ENCODE results near the gene CHML.
A peak's percentile ranks its signal among the peaks of the same experiment; 100 is the strongest.

The CHML gene

DNA sequence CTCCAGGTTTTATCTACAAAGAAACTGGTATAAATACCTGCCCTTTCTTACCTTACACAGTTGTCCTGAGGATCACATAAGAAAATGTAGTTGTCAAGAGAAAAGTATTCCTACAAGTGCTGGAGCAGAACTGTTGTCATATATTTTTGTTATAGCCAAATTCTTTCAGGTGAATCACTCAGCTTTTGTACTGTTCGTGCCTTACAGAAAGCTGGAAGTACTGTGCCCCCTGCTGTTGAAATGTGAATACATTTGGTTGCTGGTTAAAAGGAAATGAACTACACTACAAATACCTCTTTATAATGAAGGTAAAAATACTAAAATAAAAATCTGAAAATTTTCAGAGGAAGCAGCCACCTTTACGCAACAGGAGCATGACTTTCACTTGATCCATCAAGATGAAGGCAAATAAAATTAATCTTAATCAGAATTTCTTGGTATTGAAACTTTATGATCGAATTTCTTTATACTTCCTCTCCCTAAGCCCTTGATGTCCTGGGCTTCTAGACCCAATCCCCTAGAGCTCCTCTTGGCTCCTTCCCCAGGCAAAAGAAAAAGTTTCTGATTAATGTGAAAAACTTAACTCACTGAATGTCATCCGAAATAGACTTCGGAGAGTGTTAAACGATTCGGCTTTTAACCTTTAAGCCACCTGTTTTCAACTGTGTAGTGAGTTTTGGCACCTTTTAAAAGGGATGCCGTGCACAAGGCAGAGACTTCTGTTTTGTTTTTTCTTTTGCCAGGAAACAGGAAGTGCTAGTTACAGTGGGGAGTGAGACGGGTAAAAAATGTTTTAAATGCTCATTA lies 12.5 kb downstream of the CHML start:
- peak; percentile 86 for DNase-seq (ENCODE audit: low read depth)
- H3K4me3 ChIP-seq (ENCODE audit: control insufficient read depth, low read depth, low read length) = no peak overlapping the region
- TF ChIP-seq, protein P1, sequence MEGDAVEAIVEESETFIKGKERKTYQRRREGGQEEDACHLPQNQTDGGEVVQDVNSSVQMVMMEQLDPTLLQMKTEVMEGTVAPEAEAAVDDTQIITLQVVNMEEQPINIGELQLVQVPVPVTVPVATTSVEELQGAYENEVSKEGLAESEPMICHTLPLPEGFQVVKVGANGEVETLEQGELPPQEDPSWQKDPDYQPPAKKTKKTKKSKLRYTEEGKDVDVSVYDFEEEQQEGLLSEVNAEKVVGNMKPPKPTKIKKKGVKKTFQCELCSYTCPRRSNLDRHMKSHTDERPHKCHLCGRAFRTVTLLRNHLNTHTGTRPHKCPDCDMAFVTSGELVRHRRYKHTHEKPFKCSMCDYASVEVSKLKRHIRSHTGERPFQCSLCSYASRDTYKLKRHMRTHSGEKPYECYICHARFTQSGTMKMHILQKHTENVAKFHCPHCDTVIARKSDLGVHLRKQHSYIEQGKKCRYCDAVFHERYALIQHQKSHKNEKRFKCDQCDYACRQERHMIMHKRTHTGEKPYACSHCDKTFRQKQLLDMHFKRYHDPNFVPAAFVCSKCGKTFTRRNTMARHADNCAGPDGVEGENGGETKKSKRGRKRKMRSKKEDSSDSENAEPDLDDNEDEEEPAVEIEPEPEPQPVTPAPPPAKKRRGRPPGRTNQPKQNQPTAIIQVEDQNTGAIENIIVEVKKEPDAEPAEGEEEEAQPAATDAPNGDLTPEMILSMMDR (conservative IDR thresholded peaks at IDR 0.05; ENCODE audit: control insufficient read depth, insufficient read depth, low read depth, low read length) = peak; percentile 69

DNA sequence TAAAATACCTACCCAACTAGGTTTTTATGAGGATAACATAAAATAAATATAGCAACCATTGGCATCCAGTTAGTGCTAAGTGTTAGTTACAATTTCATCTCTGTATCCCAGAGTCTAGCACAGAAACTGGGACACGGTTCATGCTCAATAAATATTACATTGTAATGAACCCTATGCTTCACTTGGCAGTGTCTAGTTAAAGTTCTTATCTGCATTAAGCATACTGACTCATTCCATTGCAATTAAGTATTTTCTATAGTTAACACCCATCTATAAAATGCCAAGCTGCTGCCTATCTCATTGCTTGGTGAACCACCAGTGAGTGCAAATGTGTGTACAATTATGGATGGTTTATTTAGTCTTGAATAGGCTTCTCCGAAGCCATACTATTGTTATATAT lies 15.2 kb downstream of the CHML start:
- DNase-seq (ENCODE audit: low read depth) = no peak
- H3K4me3 ChIP-seq (ENCODE audit: control insufficient read depth, low read depth, low read length) = no peak overlapping the region
- TF ChIP-seq, protein P1 (conservative IDR thresholded peaks at IDR 0.05; ENCODE audit: control insufficient read depth, insufficient read depth, low read depth, low read length) = no peak

GRCh38 chr1:241622669-241623068 lies 17.5 kb downstream of the CHML start:
- peak; percentile 52 for DNase-seq (ENCODE audit: low read depth)
- H3K4me3 ChIP-seq (ENCODE audit: control insufficient read depth, low read depth, low read length) = no peak overlapping the region
- TF ChIP-seq, protein P1 (conservative IDR thresholded peaks at IDR 0.05; ENCODE audit: control insufficient read depth, insufficient read depth, low read depth, low read length) = no peak

DNA sequence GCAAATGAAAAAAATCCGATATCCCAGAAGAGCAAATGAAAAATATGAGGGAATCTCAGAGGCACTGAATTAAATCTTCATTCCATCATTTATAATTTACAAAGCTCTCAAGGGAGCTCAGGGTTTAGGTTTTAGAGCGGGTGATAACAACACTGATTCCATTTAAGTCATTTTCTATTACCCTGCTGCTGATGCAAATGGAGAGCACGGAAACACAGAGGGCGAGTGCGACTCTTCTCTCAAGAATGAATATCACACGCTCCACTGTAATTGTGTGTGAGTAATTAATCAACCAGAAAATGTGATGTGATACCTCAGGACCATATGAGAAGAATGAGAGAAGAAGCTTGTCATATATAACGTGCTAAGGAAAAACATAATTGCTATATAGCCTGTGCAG lies 22.7 kb downstream of the CHML start:
- TF ChIP-seq, protein P1 (conservative IDR thresholded peaks at IDR 0.05; ENCODE audit: control insufficient read depth, insufficient read depth, low read depth, low read length) = no peak
- no peak for DNase-seq (ENCODE audit: low read depth)
- no peak overlapping the region for H3K4me3 ChIP-seq (ENCODE audit: control insufficient read depth, low read depth, low read length)

- TF ChIP-seq, protein P1 (conservative IDR thresholded peaks at IDR 0.05; ENCODE audit: control insufficient read depth, insufficient read depth, low read depth, low read length) = no peak
- H3K4me3 ChIP-seq (ENCODE audit: control insufficient read depth, low read depth, low read length) = no peak overlapping the region
- peak; percentile 20 for DNase-seq (ENCODE audit: low read depth)
Observed at GRCh38 chr1:241615043-241615974, 24.9 kb downstream of the CHML start.

- TF ChIP-seq, protein P1 (conservative IDR thresholded peaks at IDR 0.05; ENCODE audit: control insufficient read depth, insufficient read depth, low read depth, low read length) = no peak
- no peak overlapping the region for H3K4me3 ChIP-seq (ENCODE audit: control insufficient read depth, low read depth, low read length)
- no peak for DNase-seq (ENCODE audit: low read depth)
Observed at GRCh38 chr1:241614572-241614971, 25.6 kb downstream of the CHML start.

Measured in fibroblast of mammary gland (primary cell).